Aortic smooth muscle cell (primary cell): ENCODE data around the gene SAP30. TPM values are rescaled to one million over a fixed set of nuclear protein-coding genes. Genes with fewer than 3 reads are reported as not detected.

Experiments used
- total RNA-seq: library from RNA; depleted of rRNA; stranded (reverse); fragments of >200 nt; gene quantifications from 2 replicates; pipeline ENCODE4 v1.2.3, GENCODE V29; 2014

Gene SAP30
- total RNA-seq = 19.2 and 21.3 TPM in 2 replicates

DNA sequence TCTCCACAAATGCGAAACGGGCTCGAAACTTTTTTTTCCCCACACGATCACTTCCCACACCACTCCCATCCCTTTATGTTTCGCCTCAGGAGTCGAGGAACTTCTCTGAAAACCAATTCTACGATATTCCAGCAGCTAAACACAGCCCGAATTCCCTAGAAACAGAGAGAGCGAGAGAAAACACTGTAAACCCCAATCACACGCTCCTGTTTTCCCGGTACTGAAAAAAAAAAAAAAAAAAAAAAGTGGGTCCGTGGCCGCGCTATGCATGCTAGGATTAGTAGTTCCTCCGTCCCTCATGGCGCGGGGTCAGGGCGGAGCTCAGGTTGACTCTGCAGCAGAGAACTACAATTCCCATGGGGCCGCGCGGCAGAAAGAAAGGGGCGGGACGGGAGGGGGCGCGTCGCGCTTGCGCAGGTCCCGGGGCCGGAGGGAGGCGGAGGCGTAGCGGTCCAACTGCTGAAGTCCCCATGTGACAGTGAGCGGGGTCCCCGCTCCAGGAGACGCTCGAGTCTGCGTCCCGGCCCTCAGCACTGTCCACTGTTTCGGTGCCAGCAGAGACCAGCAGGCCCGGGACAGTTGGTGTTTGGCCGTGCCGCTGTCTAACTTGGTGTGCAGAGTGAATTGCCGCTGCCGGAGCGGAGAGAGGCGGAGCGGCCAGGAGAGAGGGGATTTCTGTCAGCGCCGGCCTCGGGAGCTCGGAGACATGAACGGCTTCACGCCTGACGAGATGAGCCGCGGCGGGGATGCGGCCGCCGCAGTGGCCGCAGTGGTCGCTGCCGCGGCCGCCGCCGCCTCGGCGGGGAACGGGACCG is at the start of gene SAP30:
Gene SAP30, plus strand, starts transcription at position 478 of the 815 bp plus-strand sequence. Its CDS starts 229 bp downstream, at position 707.

DNA sequence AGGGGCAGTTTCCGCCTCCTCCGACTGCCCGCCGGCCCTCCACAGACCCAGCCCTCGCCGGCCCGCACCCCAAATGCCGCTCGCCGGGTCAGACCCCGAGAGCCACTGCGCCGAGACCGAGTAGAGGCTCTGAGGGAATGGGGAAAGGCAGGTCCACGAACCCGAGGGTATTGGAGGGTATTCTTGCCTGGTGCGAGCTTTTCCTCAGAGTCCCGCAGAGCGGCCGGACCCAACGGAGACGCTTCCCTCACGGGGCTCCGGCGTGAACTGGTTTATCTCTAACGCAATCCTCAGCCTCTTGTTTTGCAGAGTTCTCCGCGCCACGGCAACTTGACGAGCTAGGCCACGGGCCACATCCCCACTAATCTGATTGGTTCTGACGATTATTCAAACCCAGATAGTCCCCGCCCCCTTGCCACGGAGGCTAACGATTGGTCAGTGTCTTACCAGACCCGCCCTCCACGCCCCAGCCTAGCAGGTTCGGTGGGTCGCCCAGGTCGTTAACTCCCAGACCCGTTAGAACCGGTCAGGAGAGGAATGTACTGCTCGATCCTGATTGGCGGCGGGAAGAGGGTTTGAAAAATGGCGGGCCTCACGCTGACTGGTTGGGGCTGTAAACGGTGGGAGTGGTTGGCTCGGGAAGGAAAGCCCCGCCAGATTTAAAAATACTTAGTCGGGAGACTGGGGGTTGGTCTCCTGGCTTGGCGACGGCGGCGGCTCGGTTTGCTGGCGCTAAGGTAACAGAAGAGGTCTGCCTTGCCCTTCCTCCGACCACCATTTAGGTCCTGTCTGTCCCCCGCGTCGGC is 36.5 kb upstream of the SAP30 start, which contains the start of gene HMGB2:
Gene HMGB2, minus strand, starts transcription at position 274 of the 806 bp plus-strand sequence. CDS start 709 bp downstream, outside the sequence.

DNA sequence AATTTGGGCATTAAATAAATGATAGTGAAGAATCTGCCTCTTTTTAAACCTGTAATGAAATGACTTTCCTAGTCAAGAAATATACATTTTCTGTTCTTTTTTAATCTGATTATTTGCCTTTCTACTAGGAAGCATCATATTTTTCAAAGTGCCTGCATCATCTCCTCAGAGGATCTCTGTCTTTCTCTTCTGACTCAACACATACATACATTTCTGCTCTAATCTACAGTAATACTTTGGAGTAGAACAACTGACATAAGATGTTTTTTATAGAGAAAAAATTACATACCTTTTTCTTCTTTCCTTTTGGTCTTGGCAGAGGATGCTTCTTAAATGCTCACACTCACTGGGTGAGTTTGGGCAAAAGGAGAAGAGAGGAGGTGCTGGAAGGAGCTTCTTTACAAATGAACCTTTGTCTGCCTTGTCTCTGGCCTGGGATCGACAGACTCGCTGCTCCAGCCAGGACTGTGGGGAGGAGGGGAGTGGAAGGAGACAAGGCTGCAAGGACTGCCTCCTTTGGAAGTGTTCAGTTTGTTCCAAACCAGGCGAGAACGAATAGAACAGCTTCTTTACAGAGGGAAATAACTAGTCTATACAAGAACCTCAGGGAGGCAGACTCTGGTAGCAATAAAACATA is 28.1 kb downstream of the SAP30 start, which contains the start of gene SCRG1:
Gene SCRG1, minus strand, starts transcription at position 338 of the 637 bp plus-strand sequence. CDS start 7,702 bp downstream, outside the sequence.

Other genes with a start within 250 kb of the SAP30 start
- 28.4 and 34.6 TPM in 2 replicates for gene GALNT7, start 202.1 kb upstream of the SAP30 start, total RNA-seq
- gene HMGB2, start 36.6 kb upstream of the SAP30 start, total RNA-seq = 99.5 and 122 TPM in 2 replicates
- gene SCRG1, start 28.2 kb downstream of the SAP30 start, total RNA-seq = 0.26 and 0.31 TPM in 2 replicates
- gene HAND2, start 159.3 kb downstream of the SAP30 start, total RNA-seq = 37.4 and 48.7 TPM in 2 replicates